Hepatocyte (in vitro differentiated cells): ENCODE data around the gene AMFR. TPM values are rescaled to one million over a fixed set of nuclear protein-coding genes. Genes with fewer than 3 reads are reported as not detected.

Experiments
- DNase-seq: peaks from one replicate; pipeline ENCODE4 v3.0.0-alpha.2; 2016; ENCODE audit warnings: low spot score
- H2AFZ ChIP-seq: fragments of 200-600 bp; sonication (generic); 2 replicates; pipeline ENCODE4 v1.6.0; 2016; ENCODE audit warnings: antibody characterized with exemption, mild to moderate bottlenecking
- H3K27ac ChIP-seq: fragments of 200-600 bp; sonication (generic); 2 replicates; pipeline ENCODE4 v1.5.1; 2016; ENCODE audit warnings: mild to moderate bottlenecking
- H3K27me3 ChIP-seq: fragments of 200-600 bp; sonication (generic); 2 replicates; pipeline ENCODE4 v1.6.1; 2016
- H3K36me3 ChIP-seq: fragments of 200-600 bp; sonication (generic); replicated peaks from 2 replicates; pipeline ENCODE4 v1.5.1; 2016; ENCODE audit warnings: low read depth; ENCODE audit not compliant: insufficient read depth
- H3K4me1 ChIP-seq: fragments of 200-600 bp; sonication (generic); 2 replicates; pipeline ENCODE4 v1.5.1; 2016; ENCODE audit warnings: mild to moderate bottlenecking, moderate library complexity; ENCODE audit not compliant: insufficient read depth
- H3K4me2 ChIP-seq: fragments of 200-600 bp; sonication (generic); 2 replicates; pipeline ENCODE4 v1.6.0; 2016
- H3K4me3 ChIP-seq: fragments of 200-600 bp; sonication (generic); 2 replicates; pipeline ENCODE4 v1.5.1; 2016; ENCODE audit warnings: mild to moderate bottlenecking
- H3K79me2 ChIP-seq: fragments of 200-600 bp; sonication (generic); 2 replicates; pipeline ENCODE4 v1.6.0; 2017; ENCODE audit warnings: mild to moderate bottlenecking
- H3K9me2 ChIP-seq: fragments of 200-600 bp; sonication (generic); replicated peaks from 2 replicates; pipeline ENCODE4 v1.6.0; 2017; ENCODE audit warnings: mild to moderate bottlenecking; ENCODE audit not compliant: insufficient read depth
- H3K9me3 ChIP-seq: fragments of 200-600 bp; sonication (generic); 2 replicates; pipeline ENCODE4 v1.5.1; 2016; ENCODE audit warnings: low read depth, mild to moderate bottlenecking
- H4K20me1 ChIP-seq: fragments of 200-600 bp; sonication (generic); 2 replicates; pipeline ENCODE4 v1.6.0; 2016; ENCODE audit warnings: mild to moderate bottlenecking; ENCODE audit not compliant: insufficient read depth, poor library complexity, severe bottlenecking
- EZH2 ChIP-seq: fragments of 200-600 bp; sonication (generic); IDR thresholded peaks from 2 replicates; pipeline ENCODE4 v1.6.1; 2016; ENCODE audit warnings: antibody characterized with exemption, mild to moderate bottlenecking, borderline replicate concordance
- EZH2phosphoT487 ChIP-seq: fragments of 200-600 bp; sonication (generic); IDR thresholded peaks from one replicate; pipeline ENCODE4 v1.6.1; 2018; ENCODE audit warnings: antibody characterized with exemption, mild to moderate bottlenecking, low read depth, moderate library complexity; ENCODE audit not compliant: unreplicated experiment, severe bottlenecking
- WGBS: methylation state at CpG from one replicate; pipeline ENCODE4 v1.1.6; 2016; ENCODE audit warnings: low lambda C conversion rate; ENCODE audit errors: missing lambda C conversion rate; 5-methylcytosine and 5-hydroxymethylcytosine counted together
- polyA plus RNA-seq: library from polyadenylated mRNA; unstranded; fragments of >200 nt; fragmentation: Nextera tagmentation; extraction: Ambion mirVana; gene quantifications from 2 replicates; pipeline ENCODE4 v1.2.1, GENCODE V29; 2016
- total RNA-seq: library from RNA; depleted of rRNA; stranded (reverse); fragments of >200 nt; gene quantifications from 2 replicates; pipeline ENCODE4 v1.2.3, GENCODE V29; 2014
- TF ChIP-seq, protein P1 (sequence below): fragments of 200-600 bp; sonication (generic); IDR thresholded peaks from 2 replicates; pipeline ENCODE4 v1.5.1; 2016; ENCODE audit warnings: antibody characterized with exemption, mild to moderate bottlenecking; ENCODE audit not compliant: poor library complexity

AMFR gene
- total and polyA plus RNA-seq, 2 experiments from 2014 or later: 67.2 to 135 TPM

DNA sequence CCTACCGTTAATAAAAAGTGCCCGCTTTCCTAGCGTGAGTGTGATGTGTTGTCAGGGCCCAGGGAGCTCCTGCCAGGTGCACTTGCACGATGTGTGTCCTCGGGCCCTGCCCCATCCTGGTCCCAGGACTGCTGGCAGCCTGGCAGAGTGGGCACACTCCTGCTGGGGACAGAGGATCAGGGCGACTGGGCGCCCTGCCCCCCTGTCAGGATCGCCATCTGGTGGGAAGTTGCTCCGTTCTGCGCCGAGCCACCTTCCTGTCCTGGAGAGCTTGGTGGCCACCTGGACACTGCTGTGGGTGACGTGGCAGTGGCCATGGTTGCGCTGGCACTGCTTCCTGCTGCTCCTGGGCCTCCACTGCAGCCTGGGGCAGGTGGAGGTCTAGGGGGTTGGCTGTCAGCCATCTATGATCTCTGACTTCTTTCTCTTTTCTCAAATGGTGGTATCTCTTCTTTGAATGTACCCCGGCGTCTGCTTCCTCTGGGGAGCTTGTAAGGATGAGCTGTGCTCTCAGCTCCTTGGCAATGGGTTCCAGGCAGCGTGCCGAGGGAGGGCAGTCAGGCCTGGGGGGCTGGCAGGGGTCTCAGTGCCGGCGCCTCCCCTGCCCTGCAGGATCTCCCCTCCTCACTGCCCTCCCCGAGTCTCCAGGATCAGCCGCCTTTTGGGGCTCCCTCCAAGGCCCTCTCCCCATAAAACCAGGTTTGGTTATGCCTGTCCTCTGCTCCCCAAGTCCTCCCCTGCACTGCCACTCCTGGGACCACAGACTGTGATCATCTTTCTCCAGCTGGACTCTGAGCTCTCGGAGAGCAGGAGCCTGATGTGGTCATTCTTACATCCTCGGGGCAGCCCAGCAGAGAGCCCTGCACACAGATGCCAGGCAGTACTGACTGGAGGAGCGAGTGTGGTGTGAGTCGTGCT is 76.9 kb downstream of the AMFR start:
- H3K4me1 ChIP-seq: no peaks in the 10 kb centered on the region
- no peak overlapping the region for H3K4me3 ChIP-seq
- TF ChIP-seq EZH2: no peak
- TF ChIP-seq EZH2phosphoT487: no peak
- TF ChIP-seq, protein P1, sequence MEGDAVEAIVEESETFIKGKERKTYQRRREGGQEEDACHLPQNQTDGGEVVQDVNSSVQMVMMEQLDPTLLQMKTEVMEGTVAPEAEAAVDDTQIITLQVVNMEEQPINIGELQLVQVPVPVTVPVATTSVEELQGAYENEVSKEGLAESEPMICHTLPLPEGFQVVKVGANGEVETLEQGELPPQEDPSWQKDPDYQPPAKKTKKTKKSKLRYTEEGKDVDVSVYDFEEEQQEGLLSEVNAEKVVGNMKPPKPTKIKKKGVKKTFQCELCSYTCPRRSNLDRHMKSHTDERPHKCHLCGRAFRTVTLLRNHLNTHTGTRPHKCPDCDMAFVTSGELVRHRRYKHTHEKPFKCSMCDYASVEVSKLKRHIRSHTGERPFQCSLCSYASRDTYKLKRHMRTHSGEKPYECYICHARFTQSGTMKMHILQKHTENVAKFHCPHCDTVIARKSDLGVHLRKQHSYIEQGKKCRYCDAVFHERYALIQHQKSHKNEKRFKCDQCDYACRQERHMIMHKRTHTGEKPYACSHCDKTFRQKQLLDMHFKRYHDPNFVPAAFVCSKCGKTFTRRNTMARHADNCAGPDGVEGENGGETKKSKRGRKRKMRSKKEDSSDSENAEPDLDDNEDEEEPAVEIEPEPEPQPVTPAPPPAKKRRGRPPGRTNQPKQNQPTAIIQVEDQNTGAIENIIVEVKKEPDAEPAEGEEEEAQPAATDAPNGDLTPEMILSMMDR: no peak
- H3K79me2 ChIP-seq: no peaks in the 10 kb centered on the region
- H3K27me3 ChIP-seq: no peaks in the 10 kb centered on the region
- H3K4me2 ChIP-seq: no peak overlapping the region
- H3K36me3 ChIP-seq: no peaks in the 10 kb centered on the region
- 92% methylated on average over 25 of the region's 25 CpGs for WGBS
- H4K20me1 ChIP-seq: no peaks in the 10 kb centered on the region
- H3K9me3 ChIP-seq: no peaks in the 10 kb centered on the region
- no peak overlapping the region for H2AFZ ChIP-seq
- DNase-seq: no peak
- no peak overlapping the region for H3K27ac ChIP-seq
- H3K9me2 ChIP-seq: no peaks in the 10 kb centered on the region

GRCh38 chr16:56347670-56348069 is 77.7 kb downstream of the AMFR start:
- no peaks in the 10 kb centered on the region for H4K20me1 ChIP-seq
- H3K27ac ChIP-seq: no peak overlapping the region
- 93% methylated on average over 2 of the region's 11 CpGs for WGBS
- no peaks in the 10 kb centered on the region for H3K79me2 ChIP-seq
- H3K9me3 ChIP-seq: no peaks in the 10 kb centered on the region
- TF ChIP-seq EZH2phosphoT487: no peak
- no peak for TF ChIP-seq EZH2
- TF ChIP-seq, protein P1: no peak
- no peaks in the 10 kb centered on the region for H3K36me3 ChIP-seq
- DNase-seq: no peak
- H3K9me2 ChIP-seq: no peaks in the 10 kb centered on the region
- no peak overlapping the region for H3K4me3 ChIP-seq
- H3K4me2 ChIP-seq: no peak overlapping the region
- H2AFZ ChIP-seq: no peak overlapping the region
- H3K27me3 ChIP-seq: no peaks in the 10 kb centered on the region
- H3K4me1 ChIP-seq: no peaks in the 10 kb centered on the region

GRCh38 chr16:56347166-56347565 is 78.2 kb downstream of the AMFR start:
- no peaks in the 10 kb centered on the region for H4K20me1 ChIP-seq
- TF ChIP-seq EZH2 (no peak), EZH2phosphoT487 (no peak)
- TF ChIP-seq, protein P1: no peak
- no peaks in the 10 kb centered on the region for H3K4me1 ChIP-seq
- H3K9me3 ChIP-seq: no peaks in the 10 kb centered on the region
- no peak overlapping the region for H3K4me3 ChIP-seq
- no peak overlapping the region for H3K4me2 ChIP-seq
- DNase-seq: no peak
- H2AFZ ChIP-seq: no peak overlapping the region
- H3K79me2 ChIP-seq: no peaks in the 10 kb centered on the region
- H3K27me3 ChIP-seq: no peaks in the 10 kb centered on the region
- H3K36me3 ChIP-seq: no peaks in the 10 kb centered on the region
- no peaks in the 10 kb centered on the region for H3K9me2 ChIP-seq
- H3K27ac ChIP-seq: no peak overlapping the region
- WGBS: 71% methylated on average over 8 of the region's 8 CpGs
